SK-N-SH treated with all-trans-retinoic acid at 6 μM for 48 hours (cell line): ENCODE results near the gene ARL15.

Experiments
- ATAC-seq: fragments of 200-7000 bp; cut with Tn5 transposase; 3 replicates; pipeline ENCODE4 v1.9.1; 2020; ENCODE audit warnings: mild to moderate bottlenecking, moderate library complexity
- ARNTL ChIP-seq: fragments of 450-650 bp; formaldehyde crosslinking; IDR thresholded peaks from 2 replicates; pipeline ENCODE4 v1.5.0; 2020; ENCODE audit warnings: low read depth, mild to moderate bottlenecking, moderate library complexity, borderline replicate concordance
- BACH2 ChIP-seq: fragments of 250-450 bp; sonication (Bioruptor Pico); IDR thresholded peaks from 2 replicates; pipeline ENCODE4 v1.9.0; 2021; ENCODE audit warnings: mild to moderate bottlenecking, borderline replicate concordance
- CSDC2 ChIP-seq: fragments of 250-450 bp; sonication (Bioruptor Pico); IDR thresholded peaks from 2 replicates; pipeline ENCODE4 v1.5.0; 2020; ENCODE audit warnings: mild to moderate bottlenecking, moderate library complexity
- ESRRG ChIP-seq: fragments of 250-450 bp; sonication (Bioruptor Pico); IDR thresholded peaks from 2 replicates; pipeline ENCODE4 v1.6.1; 2021; ENCODE audit warnings: mild to moderate bottlenecking
- OSR1 ChIP-seq: fragments of 250-450 bp; sonication (Bioruptor Pico); IDR thresholded peaks from 2 replicates; pipeline ENCODE4 v1.8.0; 2022; ENCODE audit warnings: moderate library complexity, mild to moderate bottlenecking, inconsistent platforms
- PPARA ChIP-seq: fragments of 250-450 bp; sonication (Bioruptor Pico); IDR thresholded peaks from 2 replicates; pipeline ENCODE4 v1.5.0; 2020; ENCODE audit warnings: mild to moderate bottlenecking, borderline replicate concordance
- RARB ChIP-seq: fragments of 250-450 bp; sonication (Bioruptor Pico); IDR thresholded peaks from 2 replicates; pipeline ENCODE4 v1.8.0; 2021; ENCODE audit warnings: mild to moderate bottlenecking, moderate library complexity
- SNAI2 ChIP-seq: fragments of 250-450 bp; sonication (Bioruptor Pico); IDR thresholded peaks from 2 replicates; pipeline ENCODE4 v1.5.0; 2020; ENCODE audit warnings: mild to moderate bottlenecking, moderate library complexity
- TCF4 ChIP-seq: fragments of 250-450 bp; sonication (Bioruptor Pico); IDR thresholded peaks from 2 replicates; pipeline ENCODE4 v1.8.0; 2021; ENCODE audit warnings: mild to moderate bottlenecking, moderate library complexity, borderline replicate concordance
- TOX ChIP-seq: fragments of 250-450 bp; sonication (Bioruptor Pico); IDR thresholded peaks from 2 replicates; pipeline ENCODE4 v1.8.0; 2021; ENCODE audit warnings: mild to moderate bottlenecking, moderate library complexity, borderline replicate concordance
- ZC3H10 ChIP-seq: fragments of 250-450 bp; sonication (Bioruptor Pico); IDR thresholded peaks from 2 replicates; pipeline ENCODE4 v1.5.1; 2021; ENCODE audit warnings: mild to moderate bottlenecking, moderate library complexity
- ZFP3 ChIP-seq: fragments of 250-450 bp; sonication (Bioruptor Pico); IDR thresholded peaks from 2 replicates; pipeline ENCODE4 v1.5.0; 2020; ENCODE audit warnings: mild to moderate bottlenecking, moderate library complexity
- ZFP30 ChIP-seq: fragments of 450-650 bp; formaldehyde crosslinking; IDR thresholded peaks from 2 replicates; pipeline ENCODE4 v1.5.0; 2022; ENCODE audit warnings: mild to moderate bottlenecking, moderate library complexity
- ZNF565 ChIP-seq: fragments of 450-650 bp; formaldehyde crosslinking; conservative IDR thresholded peaks from 2 replicates; pipeline ENCODE4 v1.5.0; 2020; ENCODE audit warnings: low read depth, mild to moderate bottlenecking, moderate library complexity
- ZNF70 ChIP-seq: fragments of 450-650 bp; formaldehyde crosslinking; IDR thresholded peaks from 2 replicates; pipeline ENCODE4 v1.5.0; 2020; ENCODE audit warnings: mild to moderate bottlenecking, moderate library complexity
- ZNF8 ChIP-seq: fragments of 450-650 bp; formaldehyde crosslinking; IDR thresholded peaks from 2 replicates; pipeline ENCODE4 v1.5.0; 2020; ENCODE audit warnings: mild to moderate bottlenecking, moderate library complexity
- TF ChIP-seq, protein P1 (sequence below): fragments of 250-450 bp; sonication (Bioruptor Pico); IDR thresholded peaks from 2 replicates; pipeline ENCODE4 v1.5.0; 2020; ENCODE audit warnings: mild to moderate bottlenecking, moderate library complexity
- TF ChIP-seq, protein P2 (sequence below): fragments of 250-450 bp; sonication (Bioruptor Pico); IDR thresholded peaks from 2 replicates; pipeline ENCODE4 v1.8.0; 2020; ENCODE audit warnings: mild to moderate bottlenecking, moderate library complexity, borderline replicate concordance
- TF ChIP-seq, protein P3 (sequence below): fragments of 250-450 bp; sonication (Bioruptor Pico); IDR thresholded peaks from 2 replicates; pipeline ENCODE4 v1.5.1; 2020; ENCODE audit warnings: low read depth, mild to moderate bottlenecking, moderate library complexity
- TF ChIP-seq, protein P4 (sequence below): fragments of 250-450 bp; sonication (Bioruptor Pico); IDR thresholded peaks from 2 replicates; pipeline ENCODE4 v1.5.1; 2021; ENCODE audit warnings: mild to moderate bottlenecking, moderate library complexity

ARL15 gene

GRCh38 chr5:54103871-54104270 is 206.5 kb downstream of the ARL15 start:
- no peak for TF ChIP-seq ZFP30
- TF ChIP-seq, protein P1, sequence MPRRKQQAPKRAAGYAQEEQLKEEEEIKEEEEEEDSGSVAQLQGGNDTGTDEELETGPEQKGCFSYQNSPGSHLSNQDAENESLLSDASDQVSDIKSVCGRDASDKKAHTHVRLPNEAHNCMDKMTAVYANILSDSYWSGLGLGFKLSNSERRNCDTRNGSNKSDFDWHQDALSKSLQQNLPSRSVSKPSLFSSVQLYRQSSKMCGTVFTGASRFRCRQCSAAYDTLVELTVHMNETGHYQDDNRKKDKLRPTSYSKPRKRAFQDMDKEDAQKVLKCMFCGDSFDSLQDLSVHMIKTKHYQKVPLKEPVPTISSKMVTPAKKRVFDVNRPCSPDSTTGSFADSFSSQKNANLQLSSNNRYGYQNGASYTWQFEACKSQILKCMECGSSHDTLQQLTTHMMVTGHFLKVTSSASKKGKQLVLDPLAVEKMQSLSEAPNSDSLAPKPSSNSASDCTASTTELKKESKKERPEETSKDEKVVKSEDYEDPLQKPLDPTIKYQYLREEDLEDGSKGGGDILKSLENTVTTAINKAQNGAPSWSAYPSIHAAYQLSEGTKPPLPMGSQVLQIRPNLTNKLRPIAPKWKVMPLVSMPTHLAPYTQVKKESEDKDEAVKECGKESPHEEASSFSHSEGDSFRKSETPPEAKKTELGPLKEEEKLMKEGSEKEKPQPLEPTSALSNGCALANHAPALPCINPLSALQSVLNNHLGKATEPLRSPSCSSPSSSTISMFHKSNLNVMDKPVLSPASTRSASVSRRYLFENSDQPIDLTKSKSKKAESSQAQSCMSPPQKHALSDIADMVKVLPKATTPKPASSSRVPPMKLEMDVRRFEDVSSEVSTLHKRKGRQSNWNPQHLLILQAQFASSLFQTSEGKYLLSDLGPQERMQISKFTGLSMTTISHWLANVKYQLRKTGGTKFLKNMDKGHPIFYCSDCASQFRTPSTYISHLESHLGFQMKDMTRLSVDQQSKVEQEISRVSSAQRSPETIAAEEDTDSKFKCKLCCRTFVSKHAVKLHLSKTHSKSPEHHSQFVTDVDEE (CRISPR knock-in tag), result no peak
- no peak for TF ChIP-seq TCF4 (CRISPR knock-in tag)
- no peak for TF ChIP-seq RARB
- TF ChIP-seq BACH2 (CRISPR knock-in tag), result no peak
- TF ChIP-seq TOX, result no peak
- TF ChIP-seq, protein P2, sequence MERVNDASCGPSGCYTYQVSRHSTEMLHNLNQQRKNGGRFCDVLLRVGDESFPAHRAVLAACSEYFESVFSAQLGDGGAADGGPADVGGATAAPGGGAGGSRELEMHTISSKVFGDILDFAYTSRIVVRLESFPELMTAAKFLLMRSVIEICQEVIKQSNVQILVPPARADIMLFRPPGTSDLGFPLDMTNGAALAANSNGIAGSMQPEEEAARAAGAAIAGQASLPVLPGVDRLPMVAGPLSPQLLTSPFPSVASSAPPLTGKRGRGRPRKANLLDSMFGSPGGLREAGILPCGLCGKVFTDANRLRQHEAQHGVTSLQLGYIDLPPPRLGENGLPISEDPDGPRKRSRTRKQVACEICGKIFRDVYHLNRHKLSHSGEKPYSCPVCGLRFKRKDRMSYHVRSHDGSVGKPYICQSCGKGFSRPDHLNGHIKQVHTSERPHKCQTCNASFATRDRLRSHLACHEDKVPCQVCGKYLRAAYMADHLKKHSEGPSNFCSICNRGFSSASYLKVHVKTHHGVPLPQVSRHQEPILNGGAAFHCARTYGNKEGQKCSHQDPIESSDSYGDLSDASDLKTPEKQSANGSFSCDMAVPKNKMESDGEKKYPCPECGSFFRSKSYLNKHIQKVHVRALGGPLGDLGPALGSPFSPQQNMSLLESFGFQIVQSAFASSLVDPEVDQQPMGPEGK, result no peak
- TF ChIP-seq SNAI2, result no peak
- TF ChIP-seq ESRRG, result no peak
- TF ChIP-seq ARNTL (CRISPR knock-in tag), result no peak
- no peak for TF ChIP-seq ZNF70 (CRISPR knock-in tag)
- TF ChIP-seq CSDC2 (CRISPR knock-in tag), result no peak
- TF ChIP-seq, protein P3, sequence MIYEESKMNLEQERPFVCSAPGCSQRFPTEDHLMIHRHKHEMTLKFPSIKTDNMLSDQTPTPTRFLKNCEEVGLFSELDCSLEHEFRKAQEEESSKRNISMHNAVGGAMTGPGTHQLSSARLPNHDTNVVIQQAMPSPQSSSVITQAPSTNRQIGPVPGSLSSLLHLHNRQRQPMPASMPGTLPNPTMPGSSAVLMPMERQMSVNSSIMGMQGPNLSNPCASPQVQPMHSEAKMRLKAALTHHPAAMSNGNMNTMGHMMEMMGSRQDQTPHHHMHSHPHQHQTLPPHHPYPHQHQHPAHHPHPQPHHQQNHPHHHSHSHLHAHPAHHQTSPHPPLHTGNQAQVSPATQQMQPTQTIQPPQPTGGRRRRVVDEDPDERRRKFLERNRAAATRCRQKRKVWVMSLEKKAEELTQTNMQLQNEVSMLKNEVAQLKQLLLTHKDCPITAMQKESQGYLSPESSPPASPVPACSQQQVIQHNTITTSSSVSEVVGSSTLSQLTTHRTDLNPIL, result no peak
- no peak for TF ChIP-seq PPARA (CRISPR knock-in tag)
- no peak for TF ChIP-seq ZFP3
- no peak for TF ChIP-seq OSR1 (CRISPR knock-in tag)
- no peak for TF ChIP-seq ZNF565
- TF ChIP-seq, protein P4, sequence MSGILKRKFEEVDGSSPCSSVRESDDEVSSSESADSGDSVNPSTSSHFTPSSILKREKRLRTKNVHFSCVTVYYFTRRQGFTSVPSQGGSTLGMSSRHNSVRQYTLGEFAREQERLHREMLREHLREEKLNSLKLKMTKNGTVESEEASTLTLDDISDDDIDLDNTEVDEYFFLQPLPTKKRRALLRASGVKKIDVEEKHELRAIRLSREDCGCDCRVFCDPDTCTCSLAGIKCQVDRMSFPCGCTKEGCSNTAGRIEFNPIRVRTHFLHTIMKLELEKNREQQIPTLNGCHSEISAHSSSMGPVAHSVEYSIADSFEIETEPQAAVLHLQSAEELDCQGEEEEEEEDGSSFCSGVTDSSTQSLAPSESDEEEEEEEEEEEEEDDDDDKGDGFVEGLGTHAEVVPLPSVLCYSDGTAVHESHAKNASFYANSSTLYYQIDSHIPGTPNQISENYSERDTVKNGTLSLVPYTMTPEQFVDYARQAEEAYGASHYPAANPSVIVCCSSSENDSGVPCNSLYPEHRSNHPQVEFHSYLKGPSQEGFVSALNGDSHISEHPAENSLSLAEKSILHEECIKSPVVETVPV (CRISPR knock-in tag), result no peak
- ATAC-seq, result no peak

DNA sequence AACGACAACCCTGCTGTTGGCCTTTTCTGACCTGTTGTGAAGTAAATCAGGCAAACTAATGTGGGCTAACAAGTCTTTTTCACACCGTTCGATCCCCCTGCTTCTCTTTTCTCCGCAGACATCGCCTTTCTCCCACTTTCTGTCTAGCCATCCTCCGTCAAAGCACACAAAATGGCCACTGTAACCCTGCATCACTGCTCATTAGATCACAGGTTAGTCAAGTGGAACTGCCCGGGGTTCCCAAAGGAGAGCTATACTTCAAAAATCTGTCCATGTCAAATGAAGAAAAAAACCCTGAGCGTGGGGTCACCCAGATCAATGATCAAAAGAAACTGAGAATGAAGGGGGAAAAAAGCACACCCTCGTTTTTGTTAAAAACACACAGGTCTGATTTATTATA is 212.1 kb downstream of the ARL15 start:
- ATAC-seq, result no peak
- TF ChIP-seq TCF4 (CRISPR knock-in tag), result no peak

DNA sequence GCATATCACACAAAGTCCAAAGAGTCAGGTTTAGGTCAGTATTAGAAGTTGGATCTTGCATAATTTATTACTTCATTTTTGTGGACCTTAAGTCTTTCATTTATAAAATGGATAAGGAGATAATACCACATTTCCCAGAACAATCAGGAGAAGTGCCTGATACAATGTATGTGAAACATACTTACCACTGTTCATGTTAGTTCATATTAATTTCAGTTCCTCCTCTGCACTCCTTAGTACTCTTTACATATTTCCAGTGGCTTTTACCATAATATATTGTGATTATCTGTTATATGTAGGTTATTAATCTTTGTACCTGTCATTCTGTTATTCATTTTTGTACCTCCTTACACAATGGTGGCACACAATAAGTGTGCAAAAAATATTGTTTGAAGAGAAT is 214.4 kb downstream of the ARL15 start:
- ATAC-seq, result no peak
- TF ChIP-seq ZNF70 (CRISPR knock-in tag) (no peak), TCF4 (CRISPR knock-in tag) (no peak), ARNTL (CRISPR knock-in tag) (no peak), OSR1 (CRISPR knock-in tag) (no peak), ZFP3 (no peak), ZNF8 (CRISPR knock-in tag) (no peak), ZC3H10 (CRISPR knock-in tag) (no peak), TOX (no peak), SNAI2 (no peak), RARB (no peak), PPARA (CRISPR knock-in tag) (no peak), ZNF565 (no peak)
- TF ChIP-seq, protein P1 (CRISPR knock-in tag), result no peak
- TF ChIP-seq, protein P4 (CRISPR knock-in tag), result no peak
- TF ChIP-seq, protein P3, result no peak
- TF ChIP-seq, protein P2, result no peak
